ENCODE measurements around the gene EIF4G2.

The EIF4G2 gene

GRCh38 chr11:10771457-10771856 lies 37.3 kb downstream of the EIF4G2 start:
- no peak for DNase-seq (ENCODE audit: low read depth in 2 of 2)

GRCh38 chr11:10770626-10771254 lies 38.0 kb downstream of the EIF4G2 start:
- no peak for DNase-seq (ENCODE audit: low read depth in 2 of 2)

- DNase-seq (ENCODE audit: low read depth in 2 of 2): no peak
Measured at GRCh38 chr11:10764412-10764811, 44.3 kb downstream of the EIF4G2 start.

- DNase-seq (ENCODE audit: low read depth in 2 of 2): no peak
Measured at GRCh38 chr11:10763766-10764165, 45.0 kb downstream of the EIF4G2 start.

GRCh38 chr11:10762913-10763421 lies 45.8 kb downstream of the EIF4G2 start:
- no peak for DNase-seq (ENCODE audit: low read depth in 2 of 2)

- DNase-seq (ENCODE audit: low read depth in 2 of 2): no peak
Measured at GRCh38 chr11:10762185-10762584, 46.5 kb downstream of the EIF4G2 start.

GRCh38 chr11:10761085-10761698 lies 47.5 kb downstream of the EIF4G2 start:
- no peak for DNase-seq (ENCODE audit: low read depth in 2 of 2)

GRCh38 chr11:10758957-10759356 lies 49.8 kb downstream of the EIF4G2 start:
- DNase-seq (ENCODE audit: low read depth in 2 of 2): no peak

GRCh38 chr11:10752486-10752885 lies 56.2 kb downstream of the EIF4G2 start:
- no peak for DNase-seq (ENCODE audit: low read depth in 2 of 2)

- DNase-seq (ENCODE audit: low read depth in 2 of 2): no peak
Measured at GRCh38 chr11:10752061-10752460, 56.7 kb downstream of the EIF4G2 start.

- DNase-seq (ENCODE audit: low read depth in 2 of 2): no peak
Measured at GRCh38 chr11:10751581-10751940, 57.2 kb downstream of the EIF4G2 start.

GRCh38 chr11:10750838-10751580 lies 57.7 kb downstream of the EIF4G2 start, which contains the start of gene CTR9:
Gene CTR9, plus strand, starts transcription at chr11:10751246. Its CDS starts 167 bp downstream, at chr11:10751413.
- DNase-seq (ENCODE audit: low read depth in 2 of 2): peak; percentile 81 to 82

GRCh38 chr11:10749476-10749875 lies 59.2 kb downstream of the EIF4G2 start:
- DNase-seq (ENCODE audit: low read depth in 2 of 2): no peak

- no peak for DNase-seq (ENCODE audit: low read depth in 2 of 2)
Measured at GRCh38 chr11:10747733-10748132, 61.0 kb downstream of the EIF4G2 start.

Data from stimulated activated CD8-positive, alpha-beta memory T cell treated with anti-CD3 and anti-CD28 coated beads, Interleukin-2, amount 100 ng/mL, for 1 hour (primary cell).